HG03045 (cell line): ENCODE data around the gene CRNN.

ENCODE experiments used
- ATAC-seq: cut with Tn5 transposase; IDR thresholded peaks from one replicate; pipeline ENCODE4 v1.9.1; 2021; ENCODE audit warnings: mild to moderate bottlenecking, moderate library complexity; ENCODE audit not compliant: unreplicated experiment

The CRNN gene

GRCh38 chr1:152413909-152414308 is at the start of gene CRNN:
TSS of gene CRNN (minus strand) at chr1:152414263. CDS start at chr1:152412233, 2,030 bp downstream.
- ATAC-seq: no peak

GRCh38 chr1:152462636-152463035 is 48.6 kb upstream of the CRNN start:
- ATAC-seq: no peak

- ATAC-seq: no peak
These were observed 47.5 kb upstream of the CRNN start for GRCh38 chr1:152461544-152461943.

- ATAC-seq: no peak
These were observed 46.5 kb upstream of the CRNN start for GRCh38 chr1:152460529-152460899.

- ATAC-seq: peak; percentile 92
These were observed 45.8 kb upstream of the CRNN start for GRCh38 chr1:152459596-152460528.

- no peak for ATAC-seq
These were observed 44.5 kb upstream of the CRNN start for GRCh38 chr1:152458384-152459185.

- no peak for ATAC-seq
These were observed 43.5 kb upstream of the CRNN start for GRCh38 chr1:152457561-152457960.

GRCh38 chr1:152457071-152457470 is 43.0 kb upstream of the CRNN start:
- no peak for ATAC-seq

- no peak for ATAC-seq
These were observed 37.2 kb upstream of the CRNN start for GRCh38 chr1:152451254-152451653.

- no peak for ATAC-seq
These were observed 35.6 kb upstream of the CRNN start for GRCh38 chr1:152449661-152450060.

GRCh38 chr1:152448496-152448895 is 34.4 kb upstream of the CRNN start:
- ATAC-seq: no peak

- no peak for ATAC-seq
These were observed 34.0 kb upstream of the CRNN start for GRCh38 chr1:152448095-152448494.

GRCh38 chr1:152447484-152447883 is 33.4 kb upstream of the CRNN start:
- ATAC-seq: no peak

- ATAC-seq: no peak
These were observed 30.0 kb upstream of the CRNN start for GRCh38 chr1:152444045-152444444.

- ATAC-seq: no peak
These were observed 28.7 kb upstream of the CRNN start for GRCh38 chr1:152442765-152443164.

GRCh38 chr1:152442301-152442700 is 28.2 kb upstream of the CRNN start:
- ATAC-seq: no peak

GRCh38 chr1:152441756-152442155 is 27.7 kb upstream of the CRNN start:
- no peak for ATAC-seq

- ATAC-seq: peak; percentile 90
These were observed 26.8 kb upstream of the CRNN start for GRCh38 chr1:152440635-152441471.

GRCh38 chr1:152436593-152437496 is 22.8 kb upstream of the CRNN start:
- no peak for ATAC-seq

GRCh38 chr1:152427458-152427857 is 13.4 kb upstream of the CRNN start:
- no peak for ATAC-seq
